ENCODE data around the gene LMO1.

DNA sequence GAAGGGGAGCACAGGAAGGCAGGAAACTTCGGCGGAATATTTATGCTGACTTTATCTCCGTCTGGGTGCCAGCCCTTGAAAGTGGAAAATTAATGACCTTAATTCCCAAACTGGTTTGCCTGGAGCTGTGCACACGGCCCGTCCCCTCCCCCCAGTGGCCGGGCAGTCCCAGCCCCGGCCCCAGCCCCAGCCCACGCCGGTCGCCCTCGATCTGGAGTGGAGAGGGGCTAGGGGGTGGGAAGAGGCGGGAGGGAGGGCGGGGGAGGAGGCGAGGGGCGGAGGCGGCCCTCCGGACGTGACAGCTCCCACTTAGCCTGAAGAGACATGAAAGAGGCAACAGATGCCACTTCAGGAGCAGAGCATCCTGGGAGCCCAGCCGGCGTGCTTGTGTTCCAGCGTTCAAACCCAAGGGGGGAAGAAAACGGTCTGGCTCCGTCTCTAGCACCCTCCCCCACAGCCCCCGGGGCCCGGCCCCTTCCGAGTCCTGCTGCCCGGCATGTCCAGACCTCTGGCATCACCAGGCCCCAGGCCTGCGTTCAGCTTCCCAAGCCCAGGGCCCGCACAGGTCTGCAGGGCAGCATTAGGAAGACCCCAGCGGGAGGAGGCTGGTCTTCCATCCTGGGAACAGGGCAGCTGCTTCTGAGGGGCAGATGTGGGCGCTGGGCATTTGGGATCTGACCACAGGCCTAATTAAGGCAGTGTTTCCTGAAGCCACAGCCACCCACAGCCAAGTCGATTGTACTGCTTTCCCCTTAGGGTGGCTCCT is 20.0 kb upstream of the LMO1 start:
- TF ChIP-seq, protein P1, sequence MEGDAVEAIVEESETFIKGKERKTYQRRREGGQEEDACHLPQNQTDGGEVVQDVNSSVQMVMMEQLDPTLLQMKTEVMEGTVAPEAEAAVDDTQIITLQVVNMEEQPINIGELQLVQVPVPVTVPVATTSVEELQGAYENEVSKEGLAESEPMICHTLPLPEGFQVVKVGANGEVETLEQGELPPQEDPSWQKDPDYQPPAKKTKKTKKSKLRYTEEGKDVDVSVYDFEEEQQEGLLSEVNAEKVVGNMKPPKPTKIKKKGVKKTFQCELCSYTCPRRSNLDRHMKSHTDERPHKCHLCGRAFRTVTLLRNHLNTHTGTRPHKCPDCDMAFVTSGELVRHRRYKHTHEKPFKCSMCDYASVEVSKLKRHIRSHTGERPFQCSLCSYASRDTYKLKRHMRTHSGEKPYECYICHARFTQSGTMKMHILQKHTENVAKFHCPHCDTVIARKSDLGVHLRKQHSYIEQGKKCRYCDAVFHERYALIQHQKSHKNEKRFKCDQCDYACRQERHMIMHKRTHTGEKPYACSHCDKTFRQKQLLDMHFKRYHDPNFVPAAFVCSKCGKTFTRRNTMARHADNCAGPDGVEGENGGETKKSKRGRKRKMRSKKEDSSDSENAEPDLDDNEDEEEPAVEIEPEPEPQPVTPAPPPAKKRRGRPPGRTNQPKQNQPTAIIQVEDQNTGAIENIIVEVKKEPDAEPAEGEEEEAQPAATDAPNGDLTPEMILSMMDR (IDR thresholded peaks at IDR 0.05), result no peak
- no peak for TF ChIP-seq POLR2A (IDR thresholded peaks at IDR 0.05)
